ENCODE results near the gene FAM47A.

Gene FAM47A

GRCh38 chrX:34132028-34132427 is at the start of gene FAM47A:
Gene FAM47A (minus strand): TSS chrX:34132314. CDS start chrX:34132278, 36 bp downstream.
- no peak for DNase-seq

GRCh38 chrX:34147345-34147744 is 15.2 kb upstream of the FAM47A start:
- DNase-seq: no peak

DNA sequence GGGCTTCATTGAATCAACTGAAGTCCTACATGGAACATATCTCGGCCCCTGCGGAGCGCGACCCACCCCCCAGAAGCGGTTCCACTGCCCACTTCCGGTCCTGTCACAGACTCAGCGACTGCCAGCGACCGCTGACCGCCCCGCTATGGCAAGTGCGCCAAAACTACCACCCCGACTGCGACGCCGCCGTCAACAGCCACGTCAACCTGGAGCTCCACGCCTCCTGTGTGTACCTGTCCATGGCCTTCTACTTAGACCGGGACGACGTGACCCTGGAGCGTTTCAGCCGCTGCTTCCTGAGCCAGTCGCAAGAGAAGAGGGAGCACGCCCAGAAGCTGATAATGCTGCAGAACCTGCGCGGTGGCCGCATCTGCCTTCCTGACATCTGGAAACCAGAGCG is 14.8 kb upstream of the FAM47A start:
- DNase-seq: no peak

DNA sequence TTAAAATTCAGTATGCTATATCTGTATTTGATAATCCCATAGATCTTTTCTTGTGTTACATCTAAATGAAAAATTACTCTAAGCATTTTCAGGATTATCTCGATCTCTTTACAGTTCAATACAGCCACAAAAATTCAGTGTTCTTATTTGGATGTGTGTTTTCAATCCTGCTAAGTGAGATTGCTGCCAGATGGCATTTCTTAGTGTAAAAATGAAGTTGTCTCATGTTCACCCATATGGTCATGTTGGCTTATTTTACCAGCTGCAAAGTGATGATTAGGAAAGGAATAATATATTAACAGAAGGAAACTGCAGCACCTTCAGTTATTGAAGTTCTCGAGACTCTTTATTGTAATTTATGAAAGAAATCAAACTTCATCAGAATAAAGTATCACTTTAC is 12.1 kb upstream of the FAM47A start:
- no peak for DNase-seq

DNA sequence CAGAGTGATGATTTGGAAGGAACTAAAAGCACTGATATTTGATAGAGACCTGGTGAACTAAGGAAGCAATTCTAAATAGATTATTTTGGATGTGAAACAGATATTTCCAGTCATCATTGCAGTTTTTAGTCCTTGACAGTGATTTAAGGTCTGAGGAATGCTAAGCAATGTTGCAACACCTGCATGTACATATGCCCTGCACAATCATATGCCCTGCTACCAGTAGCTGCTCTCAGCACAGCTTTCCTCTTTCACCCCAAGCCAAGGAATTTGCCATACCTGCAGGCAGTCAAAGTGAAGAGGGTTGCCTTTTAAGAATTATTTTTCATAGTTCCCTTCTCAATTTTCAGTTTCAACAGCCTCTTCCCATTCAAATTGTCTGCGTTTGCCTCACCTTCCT is 8.7 kb upstream of the FAM47A start:
- DNase-seq: no peak

DNA sequence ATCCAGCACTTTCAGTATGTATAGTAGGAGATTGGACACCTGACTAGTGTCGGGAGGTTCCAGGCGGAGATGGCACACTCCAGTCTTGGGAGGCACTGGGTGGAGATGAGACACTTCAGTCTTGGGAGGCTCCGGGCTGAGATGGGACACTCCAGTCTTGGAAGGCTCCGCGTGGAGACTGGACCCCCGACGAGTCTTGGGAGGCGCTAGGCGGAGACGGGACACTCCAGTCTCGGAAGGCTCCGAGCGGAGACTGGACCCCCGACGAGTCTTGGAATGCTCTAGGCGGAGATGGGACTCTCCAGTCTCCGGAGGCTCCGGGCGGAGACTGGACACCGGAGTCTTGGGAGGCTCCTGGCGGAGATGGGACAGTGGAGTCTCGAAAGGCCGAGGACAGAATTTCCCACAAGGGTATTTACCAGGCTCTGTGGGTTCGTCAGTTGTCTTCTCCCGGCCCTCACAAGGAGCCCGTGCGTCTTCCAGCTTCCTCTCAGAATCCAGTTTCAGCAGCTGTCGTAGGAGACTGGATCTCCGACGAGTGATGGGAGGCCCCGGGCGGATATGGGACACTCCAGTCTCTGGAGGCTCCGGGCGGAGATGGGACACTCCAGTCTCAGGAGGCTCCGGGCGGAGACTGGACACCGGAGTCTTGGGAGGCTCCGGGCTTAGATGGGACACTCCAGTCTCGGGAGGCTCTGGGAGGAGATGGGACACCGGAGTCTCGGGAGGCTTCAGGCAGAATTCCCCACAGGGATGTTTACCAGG is 952 bp downstream of the FAM47A start:
- DNase-seq: no peak

GRCh38 chrX:34130501-34130900 is 1.6 kb downstream of the FAM47A start:
- DNase-seq: no peak

GRCh38 chrX:34126011-34126410 is 6.1 kb downstream of the FAM47A start:
- DNase-seq: no peak

DNA sequence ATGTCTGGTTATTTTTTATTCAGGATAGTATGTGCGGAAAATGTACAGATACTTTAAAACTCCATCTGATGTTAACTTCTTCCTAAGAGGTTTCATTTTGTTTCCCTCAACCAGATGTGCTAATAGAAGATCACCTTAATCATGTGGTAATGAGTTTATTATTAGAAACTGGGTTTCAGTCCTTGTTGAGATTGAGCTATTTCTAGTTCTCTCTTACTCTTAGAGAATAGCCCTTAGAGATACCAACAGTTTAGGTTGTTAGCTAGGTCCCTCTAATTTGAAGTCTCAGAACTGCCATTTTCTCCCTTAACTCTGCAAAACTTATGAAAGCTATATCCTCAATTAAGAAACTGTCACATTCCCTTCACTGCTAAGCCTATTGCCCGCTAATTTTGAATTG is 13.0 kb downstream of the FAM47A start:
- no peak for DNase-seq

- DNase-seq: no peak
Measured at GRCh38 chrX:34112459-34112858, 19.7 kb downstream of the FAM47A start.
